OCI-LY1 (cell line): ENCODE results near the gene TCTN2.

ENCODE experiments used
- H2AFZ ChIP-seq: fragments of 200-600 bp; sonication (generic), shearing (Covaris generic); 2 replicates; pipeline ENCODE4 v1.6.0; 2014; ENCODE audit warnings: antibody characterized with exemption, mild to moderate bottlenecking, low read length
- H3F3A ChIP-seq: fragments of 200-600 bp; sonication (generic), shearing (Covaris generic); 2 replicates; pipeline ENCODE4 v1.6.0; 2014; ENCODE audit warnings: mild to moderate bottlenecking, antibody characterized with exemption, low read length, moderate library complexity; ENCODE audit not compliant: insufficient read depth
- H3K27ac ChIP-seq: fragments of 200-600 bp; sonication (generic); 2 replicates; pipeline ENCODE4 v1.5.1; 2014; ENCODE audit warnings: low read length, mixed run types, mild to moderate bottlenecking, low read depth; ENCODE audit not compliant: poor library complexity, severe bottlenecking
- H3K27me3 ChIP-seq: fragments of 200-600 bp; sonication (generic); 2 replicates; pipeline ENCODE4 v1.6.0; 2014; ENCODE audit warnings: antibody characterized with exemption, mild to moderate bottlenecking, low read length, moderate library complexity; ENCODE audit not compliant: insufficient read depth
- H3K36me3 ChIP-seq: fragments of 200-600 bp; sonication (generic); 2 replicates; pipeline ENCODE4 v1.6.1; 2014; ENCODE audit warnings: mild to moderate bottlenecking, antibody characterized with exemption, low read length, moderate library complexity, mixed read lengths; ENCODE audit not compliant: insufficient read depth
- H3K4me1 ChIP-seq: fragments of 200-600 bp; sonication (generic); 2 replicates; pipeline ENCODE4 v1.5.1; 2014; ENCODE audit warnings: mild to moderate bottlenecking, low read length, moderate library complexity; ENCODE audit not compliant: insufficient read depth, severe bottlenecking
- H3K4me2 ChIP-seq: fragments of 200-600 bp; sonication (generic), shearing (Covaris generic); 2 replicates; pipeline ENCODE4 v1.6.1; 2014; ENCODE audit warnings: low read length
- H3K4me3 ChIP-seq: fragments of 200-600 bp; sonication (generic); 2 replicates; pipeline ENCODE4 v1.5.1; 2014; ENCODE audit warnings: low read length, low read depth, mild to moderate bottlenecking, mixed read lengths; ENCODE audit not compliant: poor library complexity, severe bottlenecking
- H3K79me2 ChIP-seq: fragments of 200-600 bp; shearing (Covaris generic); 2 replicates; pipeline ENCODE4 v1.6.1; 2016; ENCODE audit warnings: mixed run types, low read length, mixed read lengths; ENCODE audit not compliant: insufficient read depth
- H3K9ac ChIP-seq: fragments of 200-600 bp; sonication (generic), shearing (Covaris generic); 2 replicates; pipeline ENCODE4 v1.6.1; 2014; ENCODE audit warnings: mild to moderate bottlenecking, low read length, mixed read lengths
- H3K9me2 ChIP-seq: fragments of 200-600 bp; sonication (generic), shearing (Covaris generic); 2 replicates; pipeline ENCODE4 v1.6.1; 2014; ENCODE audit warnings: low read depth, mild to moderate bottlenecking, low read length, mixed read lengths
- H3K9me3 ChIP-seq: fragments of 200-600 bp; shearing (Covaris generic); 2 replicates; pipeline ENCODE4 v1.6.1; 2014; ENCODE audit warnings: low read length, mixed read lengths
- H4K20me1 ChIP-seq: fragments of 200-600 bp; sonication (generic), shearing (Covaris generic); 2 replicates; pipeline ENCODE4 v1.6.0; 2016; ENCODE audit warnings: mild to moderate bottlenecking, low read length; ENCODE audit not compliant: insufficient read depth
- EZH2 ChIP-seq: fragments of 200-600 bp; sonication (generic), shearing (Covaris generic); IDR thresholded peaks from 2 replicates; pipeline ENCODE4 v1.8.0; 2017; ENCODE audit warnings: borderline replicate concordance, mixed run types, mild to moderate bottlenecking, antibody characterized with exemption, low read length, moderate library complexity, mixed read lengths
- TF ChIP-seq, protein P1 (sequence below): fragments of 200-600 bp; sonication (generic), shearing (Covaris generic); IDR thresholded peaks from 2 replicates; pipeline ENCODE4 v1.5.1; 2017; ENCODE audit warnings: mild to moderate bottlenecking, antibody characterized with exemption, low read length, moderate library complexity, mixed read lengths

The TCTN2 gene

GRCh38 chr12:123659996-123660727 lies 10.8 kb upstream of the TCTN2 start:
- no peaks in the 10 kb centered on the region for H3K9me3 ChIP-seq

DNA sequence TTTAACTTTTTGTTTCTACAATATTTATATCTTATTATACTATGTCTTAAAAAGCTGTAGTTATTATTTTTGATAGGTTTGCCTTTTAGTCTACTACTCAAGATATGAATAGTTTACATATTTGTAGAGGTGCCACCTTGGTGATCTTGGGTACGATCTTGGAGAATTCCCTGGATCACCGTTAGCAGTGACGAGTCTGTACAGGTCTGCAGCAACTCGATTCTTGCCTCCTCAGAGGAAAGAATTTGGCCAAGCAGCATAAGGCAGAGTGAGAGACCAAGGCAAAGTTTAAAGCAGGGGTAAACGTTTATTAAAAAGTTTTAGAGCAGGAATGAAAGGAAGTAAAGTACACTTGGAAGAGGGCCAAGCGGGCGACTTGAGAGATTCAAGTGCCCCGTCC lies 3.1 kb upstream of the TCTN2 start:
- Histone ChIP-seq H3K9ac (no peak overlapping the region), H3K9me2 (no peaks in the 10 kb centered on the region), H3K79me2 (no peaks in the 10 kb centered on the region), H3K27ac (no peak overlapping the region), H3K4me3 (no peak overlapping the region), H4K20me1 (no peaks in the 10 kb centered on the region), H3K27me3 (no peaks in the 10 kb centered on the region), H3F3A (no peaks in the 10 kb centered on the region), H3K4me1 (peaks cover 13% of the 10 kb centered on the region), H2AFZ (no peak overlapping the region), H3K36me3 (peaks cover 9% of the 10 kb centered on the region), H3K9me3 (no peaks in the 10 kb centered on the region), H3K4me2 (no peak overlapping the region)
- TF ChIP-seq, protein P1, sequence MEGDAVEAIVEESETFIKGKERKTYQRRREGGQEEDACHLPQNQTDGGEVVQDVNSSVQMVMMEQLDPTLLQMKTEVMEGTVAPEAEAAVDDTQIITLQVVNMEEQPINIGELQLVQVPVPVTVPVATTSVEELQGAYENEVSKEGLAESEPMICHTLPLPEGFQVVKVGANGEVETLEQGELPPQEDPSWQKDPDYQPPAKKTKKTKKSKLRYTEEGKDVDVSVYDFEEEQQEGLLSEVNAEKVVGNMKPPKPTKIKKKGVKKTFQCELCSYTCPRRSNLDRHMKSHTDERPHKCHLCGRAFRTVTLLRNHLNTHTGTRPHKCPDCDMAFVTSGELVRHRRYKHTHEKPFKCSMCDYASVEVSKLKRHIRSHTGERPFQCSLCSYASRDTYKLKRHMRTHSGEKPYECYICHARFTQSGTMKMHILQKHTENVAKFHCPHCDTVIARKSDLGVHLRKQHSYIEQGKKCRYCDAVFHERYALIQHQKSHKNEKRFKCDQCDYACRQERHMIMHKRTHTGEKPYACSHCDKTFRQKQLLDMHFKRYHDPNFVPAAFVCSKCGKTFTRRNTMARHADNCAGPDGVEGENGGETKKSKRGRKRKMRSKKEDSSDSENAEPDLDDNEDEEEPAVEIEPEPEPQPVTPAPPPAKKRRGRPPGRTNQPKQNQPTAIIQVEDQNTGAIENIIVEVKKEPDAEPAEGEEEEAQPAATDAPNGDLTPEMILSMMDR = no peak
- no peak for TF ChIP-seq EZH2

More at GRCh38 chr12:123659996-123660727, 10.8 kb upstream of the TCTN2 start:
- H4K20me1 ChIP-seq = no peaks in the 10 kb centered on the region
- no peaks in the 10 kb centered on the region for H3K79me2 ChIP-seq
- H3K9me2 ChIP-seq = no peaks in the 10 kb centered on the region
- no peak overlapping the region for H2AFZ ChIP-seq
- H3K4me3 ChIP-seq = no peak overlapping the region
- H3K9ac ChIP-seq = no peak overlapping the region
- H3K4me2 ChIP-seq = no peak overlapping the region
- H3K27ac ChIP-seq = no peak overlapping the region
- no peaks in the 10 kb centered on the region for H3F3A ChIP-seq
- H3K27me3 ChIP-seq = no peaks in the 10 kb centered on the region
- peaks cover 8% of the 10 kb centered on the region for H3K4me1 ChIP-seq
- H3K36me3 ChIP-seq = peaks cover 51% of the 10 kb centered on the region
- no peak for TF ChIP-seq EZH2
- TF ChIP-seq, protein P1 = no peak

DNA sequence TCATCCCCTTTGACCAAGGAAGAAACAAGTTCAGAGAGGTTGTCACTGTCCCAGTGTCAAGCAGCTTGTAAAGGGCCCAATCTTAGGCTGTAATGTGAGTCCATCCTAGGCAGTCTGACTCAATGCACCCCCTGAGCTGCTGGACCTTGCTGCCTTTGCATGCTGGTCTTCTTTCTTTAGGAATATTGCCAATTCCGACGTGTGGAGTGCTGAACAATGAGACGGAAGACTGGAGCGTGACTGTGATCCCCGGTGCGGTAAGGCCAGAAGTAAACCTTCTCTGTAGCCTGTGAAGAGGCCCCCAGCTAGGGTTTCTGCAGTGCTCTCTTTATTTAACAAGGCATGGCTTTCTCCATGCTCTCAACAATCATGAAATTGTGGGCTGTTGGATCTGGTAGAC lies 963 bp downstream of the TCTN2 start:
- H3K4me3 ChIP-seq = peak overlapping the region; percentile 76
- no peak overlapping the region for H2AFZ ChIP-seq
- no peaks in the 10 kb centered on the region for H4K20me1 ChIP-seq
- H3K9ac ChIP-seq = peak overlapping the region; percentile 62; the same call in 1 of the 2 replicates
- H3K4me2 ChIP-seq = peak overlapping the region; percentile 92
- no peak overlapping the region for H3K27ac ChIP-seq
- no peaks in the 10 kb centered on the region for H3K9me2 ChIP-seq
- H3K79me2 ChIP-seq = no peaks in the 10 kb centered on the region
- H3K4me1 ChIP-seq = peaks cover 13% of the 10 kb centered on the region
- H3K9me3 ChIP-seq = no peaks in the 10 kb centered on the region
- H3F3A ChIP-seq = no peaks in the 10 kb centered on the region; the same call in 1 of the 2 replicates
- H3K27me3 ChIP-seq = no peaks in the 10 kb centered on the region
- H3K36me3 ChIP-seq = 0 out of 2 replicates have a peak, but pooled peaks cover 3% of the 10 kb centered on the region
- TF ChIP-seq EZH2 = no peak
- TF ChIP-seq, protein P1 = no peak
